HEK293 (cell line): ENCODE measurements around the gene ATP1B2.
A peak's percentile ranks its signal among the peaks of the same experiment; 100 is the strongest.

Experiments used
- CTCF ChIA-PET: fragments of 350-600 bp; formaldehyde crosslinking; extraction: SDS; loops from one replicate; lab custom pipeline; 2021; ENCODE audit warnings: antibody characterized with exemption; lab: Yijun Ruan, JAX
- POLR2A ChIA-PET: fragments of 300-600 bp; formaldehyde crosslinking; extraction: SDS; loops from one replicate; lab custom pipeline; 2020; ENCODE audit warnings: antibody characterized with exemption, inconsistent platforms; lab: Yijun Ruan, JAX
- H3K27ac ChIP-seq: fragments of 200-500 bp; sonication (Bioruptor generic); 2 replicates; pipeline ENCODE4 v1.5.1; 2014; ENCODE audit warnings: low read depth, low read length, control low read depth, inconsistent platforms; ENCODE audit errors: extremely low read depth
- H3K36me3 ChIP-seq, 2 experiments: fragments of 200-500 bp in 1 of 2; sonication (Bioruptor generic) in 1 of 2; 1 replicate in 1 of 2; 2 replicates in 1 of 2; pipeline ENCODE4 v1.5.1; 2014 to 2017; ENCODE audit warnings: inconsistent platforms in 2 of 2, low read length in 2 of 2; ENCODE audit not compliant: control insufficient read depth in 2 of 2, insufficient read depth in 1 of 2
- H3K4me1 ChIP-seq: fragments of 200-500 bp; sonication (Bioruptor generic); 2 replicates; pipeline ENCODE4 v1.5.1; 2014; ENCODE audit warnings: mild to moderate bottlenecking, low read length, inconsistent platforms; ENCODE audit not compliant: control insufficient read depth, insufficient read depth
- H3K4me3 ChIP-seq: 2 replicates; pipeline ENCODE4 v1.5.1; 2011; ENCODE audit warnings: low read depth, mild to moderate bottlenecking, control low read depth, low read length, moderate library complexity
- H3K9me3 ChIP-seq: fragments of 200-500 bp; sonication (Bioruptor generic); 2 replicates; pipeline ENCODE4 v1.5.1; 2014; ENCODE audit warnings: low read depth, low read length, inconsistent platforms; ENCODE audit not compliant: control insufficient read depth, insufficient read depth
- BCL11A ChIP-seq: fragments of 450-650 bp; formaldehyde crosslinking; IDR thresholded peaks from 2 replicates; pipeline ENCODE4 v1.5.1; 2016; ENCODE audit warnings: low read depth, missing biosample characterization, missing genetic modification characterization
- GLIS1 ChIP-seq: fragments of 450-650 bp; formaldehyde crosslinking; IDR thresholded peaks from 2 replicates; pipeline ENCODE4 v1.5.1; 2016; ENCODE audit warnings: missing biosample characterization, missing genetic modification characterization
- HIC1 ChIP-seq: fragments of 450-650 bp; formaldehyde crosslinking; IDR thresholded peaks from 2 replicates; pipeline ENCODE4 v1.5.1; 2016; ENCODE audit warnings: missing biosample characterization, missing genetic modification characterization
- HOXA7 ChIP-seq: sonication (generic); formaldehyde crosslinking; IDR thresholded peaks from 2 replicates; pipeline ENCODE4 v1.8.1; 2022; ENCODE audit warnings: missing genetic modification reagents, borderline replicate concordance
- KLF17 ChIP-seq: fragments of 450-650 bp; formaldehyde crosslinking; IDR thresholded peaks from 2 replicates; pipeline ENCODE4 v1.5.1; 2016; ENCODE audit warnings: missing biosample characterization, missing genetic modification characterization
- MYNN ChIP-seq: fragments of 450-650 bp; formaldehyde crosslinking; IDR thresholded peaks from 2 replicates; pipeline ENCODE4 v1.5.1; 2016; ENCODE audit warnings: missing biosample characterization, missing genetic modification characterization, borderline replicate concordance
- SP2 ChIP-seq: fragments of 450-650 bp; formaldehyde crosslinking; IDR thresholded peaks from 2 replicates; pipeline ENCODE4 v1.5.1; 2016; ENCODE audit warnings: missing biosample characterization, missing genetic modification characterization
- SP3 ChIP-seq: fragments of 450-650 bp; formaldehyde crosslinking; IDR thresholded peaks from 2 replicates; pipeline ENCODE4 v1.5.1; 2016; ENCODE audit warnings: missing biosample characterization, missing genetic modification characterization
- WT1 ChIP-seq: fragments of 450-650 bp; formaldehyde crosslinking; IDR thresholded peaks from 2 replicates; pipeline ENCODE4 v1.5.1; 2016; ENCODE audit warnings: missing biosample characterization, missing genetic modification characterization
- ZBTB17 ChIP-seq: fragments of 450-650 bp; formaldehyde crosslinking; IDR thresholded peaks from 2 replicates; pipeline ENCODE4 v1.5.1; 2016; ENCODE audit warnings: missing biosample characterization, missing genetic modification characterization
- ZBTB6 ChIP-seq: fragments of 450-650 bp; formaldehyde crosslinking; IDR thresholded peaks from 2 replicates; pipeline ENCODE4 v1.5.1; 2017; ENCODE audit warnings: missing biosample characterization, missing genetic modification characterization
- ZFP37 ChIP-seq: fragments of 450-650 bp; formaldehyde crosslinking; IDR thresholded peaks from 2 replicates; pipeline ENCODE4 v1.5.1; 2016; ENCODE audit warnings: missing biosample characterization, missing genetic modification characterization
- ZNF155 ChIP-seq: fragments of 450-650 bp; formaldehyde crosslinking; IDR thresholded peaks from 2 replicates; pipeline ENCODE4 v1.5.1; 2016; ENCODE audit warnings: missing biosample characterization, missing genetic modification characterization
- ZNF16 ChIP-seq: fragments of 450-650 bp; formaldehyde crosslinking; IDR thresholded peaks from 2 replicates; pipeline ENCODE4 v1.5.1; 2016; ENCODE audit warnings: low read depth, missing biosample characterization, missing genetic modification characterization
- ZNF23 ChIP-seq: fragments of 450-650 bp; formaldehyde crosslinking; IDR thresholded peaks from 2 replicates; pipeline ENCODE4 v1.5.1; 2016; ENCODE audit warnings: missing biosample characterization, missing genetic modification characterization, borderline replicate concordance
- ZNF366 ChIP-seq: fragments of 450-650 bp; formaldehyde crosslinking; conservative IDR thresholded peaks from 2 replicates; pipeline ENCODE4 v1.5.1; 2016; ENCODE audit warnings: missing biosample characterization, missing genetic modification characterization
- ZNF473 ChIP-seq: fragments of 450-650 bp; formaldehyde crosslinking; IDR thresholded peaks from 2 replicates; pipeline ENCODE4 v1.5.1; 2017; ENCODE audit warnings: missing biosample characterization, missing genetic modification characterization
- ZNF585B ChIP-seq: fragments of 450-650 bp; formaldehyde crosslinking; IDR thresholded peaks from 2 replicates; pipeline ENCODE4 v1.5.1; 2016; ENCODE audit warnings: missing biosample characterization, missing genetic modification characterization
- ZNF621 ChIP-seq: fragments of 450-650 bp; formaldehyde crosslinking; IDR thresholded peaks from 2 replicates; pipeline ENCODE4 v1.5.1; 2017; ENCODE audit warnings: missing biosample characterization, missing genetic modification characterization
- ZNF654 ChIP-seq: fragments of 450-650 bp; formaldehyde crosslinking; IDR thresholded peaks from 2 replicates; pipeline ENCODE4 v1.5.1; 2016; ENCODE audit warnings: low read depth, missing biosample characterization, missing genetic modification characterization
- ZNF747 ChIP-seq: fragments of 450-650 bp; formaldehyde crosslinking; IDR thresholded peaks from 2 replicates; pipeline ENCODE4 v1.5.1; 2016; ENCODE audit warnings: missing biosample characterization, missing genetic modification characterization
- ZNF76 ChIP-seq: fragments of 450-650 bp; formaldehyde crosslinking; IDR thresholded peaks from 2 replicates; pipeline ENCODE4; 2016; ENCODE audit warnings: low read depth, missing biosample characterization, missing genetic modification characterization, borderline replicate concordance
- ZNF785 ChIP-seq: fragments of 450-650 bp; formaldehyde crosslinking; IDR thresholded peaks from 2 replicates; pipeline ENCODE4 v1.5.1; 2016; ENCODE audit warnings: missing biosample characterization, missing genetic modification characterization
- ZNF792 ChIP-seq: fragments of 450-650 bp; formaldehyde crosslinking; IDR thresholded peaks from 2 replicates; pipeline ENCODE4 v1.5.1; 2016; ENCODE audit warnings: missing biosample characterization, missing genetic modification characterization
- ZNF830 ChIP-seq: fragments of 450-650 bp; IDR thresholded peaks from 2 replicates; pipeline ENCODE4 v1.5.0; 2018; ENCODE audit warnings: missing biosample characterization, missing genetic modification characterization, low read depth, mild to moderate bottlenecking, moderate library complexity
- ZSCAN30 ChIP-seq: fragments of 450-650 bp; IDR thresholded peaks from 2 replicates; pipeline ENCODE4 v1.5.1; 2018; ENCODE audit warnings: missing biosample characterization, mild to moderate bottlenecking, missing genetic modification characterization, moderate library complexity
- TF ChIP-seq, protein P1 (sequence below): fragments of 450-650 bp; formaldehyde crosslinking; IDR thresholded peaks from 2 replicates; pipeline ENCODE4 v1.5.1; 2016; ENCODE audit warnings: missing biosample characterization, missing genetic modification characterization

Gene ATP1B2

DNA sequence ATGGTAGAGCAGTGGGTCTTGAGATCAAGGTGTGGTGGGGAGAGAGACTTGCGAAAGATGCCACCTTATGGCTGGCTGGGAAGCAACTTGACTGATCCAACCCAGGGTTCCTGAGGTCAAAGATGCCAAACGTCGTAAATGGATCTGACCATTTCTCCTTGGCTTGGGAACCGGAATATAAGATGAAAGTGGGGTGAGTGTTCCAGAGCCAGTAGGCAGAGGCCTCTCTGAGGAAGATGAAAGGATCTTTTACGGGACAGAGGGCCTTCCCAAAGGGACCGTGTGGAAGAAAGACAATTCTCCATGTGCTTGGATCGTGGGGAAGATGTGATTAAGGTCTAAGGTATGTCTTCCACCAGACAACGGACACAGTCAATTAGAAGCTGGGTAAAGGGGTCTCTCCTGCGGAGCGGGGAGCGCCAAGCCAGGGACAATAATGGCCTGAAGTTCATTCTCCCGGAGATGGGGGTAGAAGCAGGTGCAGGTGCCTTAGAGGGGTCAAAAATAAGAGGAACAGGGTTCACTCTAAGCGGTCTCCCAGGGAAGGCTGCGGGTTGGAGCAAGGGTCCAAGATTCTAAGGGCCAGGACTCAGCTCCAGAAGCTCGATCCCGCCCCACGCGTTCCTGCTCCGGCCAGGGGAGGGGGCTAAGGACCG, 36.8 kb upstream of the ATP1B2 start (continued):
- TF ChIP-seq, protein P1, sequence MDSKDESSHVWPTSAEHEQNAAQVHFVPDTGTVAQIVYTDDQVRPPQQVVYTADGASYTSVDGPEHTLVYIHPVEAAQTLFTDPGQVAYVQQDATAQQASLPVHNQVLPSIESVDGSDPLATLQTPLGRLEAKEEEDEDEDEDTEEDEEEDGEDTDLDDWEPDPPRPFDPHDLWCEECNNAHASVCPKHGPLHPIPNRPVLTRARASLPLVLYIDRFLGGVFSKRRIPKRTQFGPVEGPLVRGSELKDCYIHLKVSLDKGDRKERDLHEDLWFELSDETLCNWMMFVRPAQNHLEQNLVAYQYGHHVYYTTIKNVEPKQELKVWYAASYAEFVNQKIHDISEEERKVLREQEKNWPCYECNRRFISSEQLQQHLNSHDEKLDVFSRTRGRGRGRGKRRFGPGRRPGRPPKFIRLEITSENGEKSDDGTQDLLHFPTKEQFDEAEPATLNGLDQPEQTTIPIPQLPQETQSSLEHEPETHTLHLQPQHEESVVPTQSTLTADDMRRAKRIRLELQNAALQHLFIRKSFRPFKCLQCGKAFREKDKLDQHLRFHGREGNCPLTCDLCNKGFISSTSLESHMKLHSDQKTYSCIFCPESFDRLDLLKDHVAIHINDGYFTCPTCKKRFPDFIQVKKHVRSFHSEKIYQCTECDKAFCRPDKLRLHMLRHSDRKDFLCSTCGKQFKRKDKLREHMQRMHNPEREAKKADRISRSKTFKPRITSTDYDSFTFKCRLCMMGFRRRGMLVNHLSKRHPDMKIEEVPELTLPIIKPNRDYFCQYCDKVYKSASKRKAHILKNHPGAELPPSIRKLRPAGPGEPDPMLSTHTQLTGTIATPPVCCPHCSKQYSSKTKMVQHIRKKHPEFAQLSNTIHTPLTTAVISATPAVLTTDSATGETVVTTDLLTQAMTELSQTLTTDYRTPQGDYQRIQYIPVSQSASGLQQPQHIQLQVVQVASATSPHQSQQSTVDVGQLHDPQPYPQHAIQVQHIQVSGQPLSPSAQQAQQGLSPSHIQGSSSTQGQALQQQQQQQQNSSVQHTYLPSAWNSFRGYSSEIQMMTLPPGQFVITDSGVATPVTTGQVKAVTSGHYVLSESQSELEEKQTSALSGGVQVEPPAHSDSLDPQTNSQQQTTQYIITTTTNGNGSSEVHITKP (tag by site-specific recombination): peak; percentile 82
- TF ChIP-seq BCL11A (tag by site-specific recombination) (no peak), ZNF366 (peak; percentile 44; the same call in 1 of the 2 replicates), ZNF16 (tag by site-specific recombination) (no peak), ZNF747 (tag by site-specific recombination) (no peak), ZBTB17 (0 out of 2 replicates have a peak, but pooled peaks have one; percentile 22), GLIS1 (tag by site-specific recombination) (no peak), ZSCAN30 (no peak), ZFP37 (no peak), HIC1 (tag by site-specific recombination) (peak; percentile 11; the same call in 1 of the 2 replicates)

DNA sequence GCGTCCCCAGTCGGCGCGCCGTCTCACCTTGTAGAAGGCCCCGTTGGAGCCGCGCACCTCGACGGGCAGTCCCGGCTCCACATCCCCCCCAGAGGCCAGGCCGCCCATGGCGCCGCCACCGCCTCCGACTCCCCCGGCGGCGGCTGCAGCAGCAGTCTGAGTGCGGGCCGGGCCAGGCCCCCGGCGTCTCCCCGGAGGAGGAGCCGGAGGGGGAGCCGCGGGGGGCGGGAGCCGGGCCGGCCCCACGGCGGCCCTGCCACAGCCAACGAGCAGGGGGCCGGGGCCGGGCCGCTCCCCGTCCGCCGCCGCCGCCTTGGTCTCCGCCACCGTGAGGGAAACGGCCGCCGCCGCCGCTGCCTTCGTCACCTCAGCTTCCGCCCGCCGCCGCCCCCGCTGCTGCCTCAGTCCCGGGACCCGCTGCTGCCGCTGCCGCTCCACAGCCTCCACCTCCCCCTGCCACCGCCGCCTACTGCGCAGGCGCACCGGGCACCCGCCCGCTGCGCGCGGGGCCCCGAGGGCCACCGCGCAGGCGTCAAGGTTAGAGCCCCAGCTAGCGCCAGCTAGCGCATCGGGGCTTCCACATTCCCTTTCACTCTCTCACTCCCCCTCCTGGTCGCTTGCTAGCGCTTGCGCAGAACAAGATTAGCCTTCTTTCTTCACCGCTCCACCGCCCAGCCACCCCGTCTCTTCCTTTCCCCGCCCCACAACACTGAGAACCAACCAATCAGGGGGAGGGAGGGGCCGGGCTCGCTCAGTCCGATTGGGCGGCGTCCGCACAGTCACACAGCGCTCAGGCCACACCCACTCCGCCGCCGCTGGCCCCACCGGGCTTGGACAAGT, 36.1 kb upstream of the ATP1B2 start, which contains the start of gene FXR2:
Gene FXR2, minus strand, starts transcription at position 473 of the 840 bp plus-strand sequence. Its CDS starts 365 bp downstream, at position 108.
- H3K4me1 ChIP-seq: peaks cover 22% of the 10 kb centered on the region
- POLR2A ChIA-PET: interaction anchor here (0.5 to 6.9 kb wide), 25 partner anchors 9 to 455 kb away, joined by 3 to 52 read pairs (median 5); partner anchors contain the start of genes ATP1B2, CNTROB, EFNB3 and GABARAP
- H3K36me3 ChIP-seq: peaks cover 23 to 26% of the 10 kb centered on the region in 2 experiments; a peak in 2 of 3 replicates
- peak within 1 kb of the TSS; percentile 97 for H3K27ac ChIP-seq
- CTCF ChIA-PET: interaction anchor here (0.5 to 5.1 kb wide), 26 partner anchors 8 to 503 kb away, joined by 3 to 30 read pairs (median 5); partner anchors contain the start of genes SAT2, TP53 and WRAP53
- H3K9me3 ChIP-seq: no peaks in the 10 kb centered on the region
- H3K4me3 ChIP-seq: peak within 1 kb of the TSS; percentile 65
- no peak for TF ChIP-seq ZNF785 (tag by site-specific recombination)
- no peak for TF ChIP-seq ZNF585B (tag by site-specific recombination)
- peak; percentile 97 for TF ChIP-seq SP2 (tag by site-specific recombination)
- no peak for TF ChIP-seq ZNF654 (tag by site-specific recombination)
- TF ChIP-seq KLF17 (tag by site-specific recombination): no peak
- peak; percentile 17; the same call in 1 of the 2 replicates for TF ChIP-seq ZNF76
- TF ChIP-seq ZBTB6 (tag by site-specific recombination): no peak
- no peak for TF ChIP-seq ZNF830 (tag by site-specific recombination)
- no peak for TF ChIP-seq ZNF621 (tag by site-specific recombination)
- TF ChIP-seq SP3 (tag by site-specific recombination): peak; percentile 92
- no peak for TF ChIP-seq ZNF155 (tag by site-specific recombination)
- no peak for TF ChIP-seq WT1 (tag by site-specific recombination)
- TF ChIP-seq MYNN (tag by site-specific recombination): no peak
- TF ChIP-seq ZNF23 (tag by site-specific recombination): no peak
- TF ChIP-seq ZNF792 (tag by site-specific recombination): no peak
- no peak for TF ChIP-seq HOXA7 (CRISPR knock-in tag)
- no peak for TF ChIP-seq ZNF473 (tag by site-specific recombination)
